ENCODE measurements around the gene APLNR.
"Not testable (repeated sequence)": the region's sequence is repeated elsewhere in the genome, so short reads cannot be mapped to it uniquely, and the experiment has no call there.

APLNR gene

GRCh38 chr11:57237204-57237681, at the start of gene APLNR:
TSS of gene APLNR (minus strand) at chr11:57237250. CDS start at chr11:57237004, 246 bp downstream.
- no peak for DNase-seq

GRCh38 chr11:57283231-57283990, 46.4 kb upstream of the APLNR start:
- no peak for DNase-seq

- not testable (repeated sequence) for DNase-seq
These were observed 44.5 kb upstream of the APLNR start for GRCh38 chr11:57281546-57281945.

GRCh38 chr11:57279116-57279515, 42.1 kb upstream of the APLNR start:
- DNase-seq, result no peak

GRCh38 chr11:57278721-57279095, 41.7 kb upstream of the APLNR start:
- no peak for DNase-seq

- peak; percentile 77 for DNase-seq
These were observed 41.0 kb upstream of the APLNR start for GRCh38 chr11:57277845-57278720.

GRCh38 chr11:57276971-57277675, 40.1 kb upstream of the APLNR start:
- no peak for DNase-seq

GRCh38 chr11:57276169-57276970, 39.3 kb upstream of the APLNR start:
- DNase-seq, result peak; percentile 15

GRCh38 chr11:57275582-57275981, 38.5 kb upstream of the APLNR start:
- DNase-seq, result no peak

GRCh38 chr11:57274904-57275498, 38.0 kb upstream of the APLNR start:
- no peak for DNase-seq

- DNase-seq, result no peak
These were observed 36.5 kb upstream of the APLNR start for GRCh38 chr11:57273448-57274058.

GRCh38 chr11:57269571-57270021, 32.5 kb upstream of the APLNR start:
- DNase-seq, result peak; percentile 19

- no peak for DNase-seq
These were observed 29.1 kb upstream of the APLNR start for GRCh38 chr11:57266157-57266556.

GRCh38 chr11:57263351-57263750, 26.3 kb upstream of the APLNR start:
- DNase-seq, result no peak

- DNase-seq, result no peak
These were observed 25.1 kb upstream of the APLNR start for GRCh38 chr11:57262157-57262556.

- no peak for DNase-seq
These were observed 24.1 kb upstream of the APLNR start for GRCh38 chr11:57260937-57261783.

- DNase-seq, result no peak
These were observed 19.1 kb upstream of the APLNR start for GRCh38 chr11:57256119-57256518.

GRCh38 chr11:57255618-57256017, 18.6 kb upstream of the APLNR start:
- DNase-seq, result no peak

GRCh38 chr11:57254631-57255030, 17.6 kb upstream of the APLNR start:
- DNase-seq, result no peak

- DNase-seq, result no peak
These were observed 14.5 kb upstream of the APLNR start for GRCh38 chr11:57251491-57252104.
